Measurements from ENCODE around the gene CNTNAP5. TPM values are rescaled to one million over a fixed set of nuclear protein-coding genes. Genes with fewer than 3 reads are reported as not detected.

CNTNAP5 gene
- total RNA-seq, 3 donors from 2014 or later, result 3.3 TPM; not detected in 2

GRCh38 chr2:124018890-124019289, 6.2 kb upstream of the CNTNAP5 start:
- no peak for TF ChIP-seq CTCF (IDR thresholded peaks at IDR 0.05)
- no peak overlapping the region for H3K4me3 ChIP-seq
- intact Hi-C loops (cut with DNase I, micrococcal nuclease), result no loop called here

GRCh38 chr2:124024561-124025170, 421 bp upstream of the CNTNAP5 start:
- no peaks in the 10 kb centered on the region for H3K4me1 ChIP-seq (ENCODE audit: low read depth)
- H3K9me3 ChIP-seq, result no peaks in the 10 kb centered on the region
- DNase-seq (no peak), ATAC-seq (no peak)
- intact Hi-C loops (cut with DNase I, micrococcal nuclease), result no loop called here
- H3K36me3 ChIP-seq (ENCODE audit: low read depth), result no peaks in the 10 kb centered on the region
- TF ChIP-seq CTCF (IDR thresholded peaks at IDR 0.05), result no peak
- H3K4me3 ChIP-seq, result no peak overlapping the region

More at GRCh38 chr2:124018890-124019289, 6.2 kb upstream of the CNTNAP5 start:
- DNase-seq (no peak), ATAC-seq (no peak)
- Histone ChIP-seq H3K9me3 (no peaks in the 10 kb centered on the region), H3K4me1 (ENCODE audit: low read depth) (no peaks in the 10 kb centered on the region), H3K36me3 (ENCODE audit: low read depth) (no peaks in the 10 kb centered on the region)

- H3K36me3 ChIP-seq (ENCODE audit: low read depth), result no peaks in the 10 kb centered on the region
- H3K9me3 ChIP-seq, result no peaks in the 10 kb centered on the region
- no peak for ATAC-seq
- no peaks in the 10 kb centered on the region for H3K4me1 ChIP-seq (ENCODE audit: low read depth)
- TF ChIP-seq CTCF (IDR thresholded peaks at IDR 0.05), result no peak
- intact Hi-C loops (cut with DNase I, micrococcal nuclease), result no loop called here
- H3K4me3 ChIP-seq, result no peak overlapping the region
- DNase-seq, result no peak
Observed at GRCh38 chr2:124025891-124026434, 876 bp downstream of the CNTNAP5 start.

- Histone ChIP-seq H3K4me1 (ENCODE audit: low read depth) (no peaks in the 10 kb centered on the region), H3K36me3 (ENCODE audit: low read depth) (no peaks in the 10 kb centered on the region), H3K9me3 (no peaks in the 10 kb centered on the region), H3K4me3 (no peak overlapping the region)
- no peak for DNase-seq
- TF ChIP-seq CTCF (IDR thresholded peaks at IDR 0.05), result no peak
- ATAC-seq, result no peak
- intact Hi-C loops (cut with DNase I, micrococcal nuclease), result no loop called here
Observed at GRCh38 chr2:124026503-124026902, 1.4 kb downstream of the CNTNAP5 start.

- Histone ChIP-seq H3K4me3 (no peak overlapping the region), H3K9me3 (no peaks in the 10 kb centered on the region), H3K36me3 (ENCODE audit: low read depth) (no peaks in the 10 kb centered on the region), H3K4me1 (ENCODE audit: low read depth) (no peaks in the 10 kb centered on the region)
- no peak for TF ChIP-seq CTCF (IDR thresholded peaks at IDR 0.05)
- intact Hi-C loops (cut with DNase I, micrococcal nuclease), result no loop called here
- DNase-seq (peak in 1 of 3 donors; percentile 34), ATAC-seq (peak; percentile 67)
Observed at GRCh38 chr2:124027182-124027581, 2.1 kb downstream of the CNTNAP5 start.
